Panc1 (cell line): ENCODE measurements around the gene UQCC3. TPM values are rescaled to one million over a fixed set of nuclear protein-coding genes. Genes with fewer than 3 reads are reported as not detected.

Source experiments
- ATAC-seq: fragments of 200-7000 bp; cut with Tn5 transposase; 2 replicates; pipeline ENCODE4 v1.9.1; 2020; ENCODE audit warnings: mild to moderate bottlenecking, moderate library complexity
- BruUV-seq: library from RNA; stranded (reverse); fragments of 400-500 nt; replicated peaks from 2 replicates; lab custom pipeline; 2021; lab: Mats Ljungman, UMichigan
- CTCF ChIA-PET: fragments of 300-600 bp; sonication (Branson Sonifier 250); formaldehyde crosslinking; loops from one replicate; lab custom pipeline; 2022; ENCODE audit warnings: antibody characterized with exemption; lab: Charles Lee
- POLR2A ChIA-PET: fragments of 300-600 bp; sonication (Branson Sonifier 250); formaldehyde crosslinking; loops from one replicate; lab custom pipeline; 2022; ENCODE audit warnings: antibody characterized with exemption; lab: Charles Lee
- DNase-seq: peaks from one replicate; pipeline ENCODE4 v3.0.0-alpha.2; 2010; ENCODE audit warnings: low read depth, low spot score
- H3K27ac ChIP-seq: 2 replicates; pipeline ENCODE4 v1.5.1; 2011; ENCODE audit warnings: mild to moderate bottlenecking, low read length, inconsistent platforms
- H3K27me3 ChIP-seq: fragments of 200-500 bp; sonication (Bioruptor generic); 2 replicates; pipeline ENCODE4 v1.6.0; 2014; ENCODE audit warnings: low read length, inconsistent platforms; ENCODE audit not compliant: control insufficient read depth, insufficient read depth
- H3K36me3 ChIP-seq: fragments of 200-500 bp; sonication (Bioruptor generic); 2 replicates; pipeline ENCODE4 v1.5.1; 2014; ENCODE audit warnings: inconsistent platforms, mild to moderate bottlenecking, low read length, moderate library complexity; ENCODE audit not compliant: control insufficient read depth, insufficient read depth
- H3K4me1 ChIP-seq: 2 replicates; pipeline ENCODE4 v1.5.1; 2011; ENCODE audit warnings: inconsistent platforms, mild to moderate bottlenecking, low read length, moderate library complexity; ENCODE audit not compliant: control insufficient read depth, insufficient read depth
- H3K4me3 ChIP-seq, 2 experiments: 2 replicates each; pipeline ENCODE4 v1.5.1; 2011 to 2012; ENCODE audit warnings: low read depth in 2 of 2, low read length in 2 of 2, mild to moderate bottlenecking in 2 of 2, inconsistent platforms in 1 of 2, moderate library complexity in 1 of 2
- H3K9me3 ChIP-seq: fragments of 200-500 bp; sonication (Bioruptor generic); 2 replicates; pipeline ENCODE4 v1.5.1; 2014; ENCODE audit warnings: low read depth, mild to moderate bottlenecking, inconsistent platforms, low read length, moderate library complexity; ENCODE audit not compliant: control insufficient read depth, insufficient read depth
- POLR2AphosphoS5 ChIP-seq: IDR thresholded peaks from 2 replicates; pipeline ENCODE4 v1.6.1; 2012; ENCODE audit warnings: mild to moderate bottlenecking, low read depth, low read length, moderate library complexity
- SIN3A ChIP-seq: IDR thresholded peaks from 2 replicates; pipeline ENCODE4 v1.6.1; 2012; ENCODE audit warnings: low read depth, mild to moderate bottlenecking, low read length, moderate library complexity, borderline replicate concordance; ENCODE audit not compliant: insufficient read depth
- TCF7L2 ChIP-seq: IDR thresholded peaks from 2 replicates; pipeline ENCODE4 v1.6.1; 2011; ENCODE audit warnings: mild to moderate bottlenecking, low read depth, low read length, inconsistent platforms
- in situ Hi-C: cut with HindIII; loops from 2 replicates; pipeline ENCODE4 v1.10.0; 2016; ENCODE audit warnings: low sequenced_read_pairs, low pct_unique_long_range_greater_than_20kb
- intact Hi-C: fragments of 100-400 bp; cut with micrococcal nuclease; formaldehyde crosslinking; loops from one replicate; pipeline ENCODE4 v1.10.0; 2022; ENCODE audit not compliant: unreplicated experiment
- total RNA-seq: library from RNA; stranded (reverse); gene quantifications from one replicate; pipeline ENCODE4 v1.2.1, GENCODE V29; 2021; ENCODE audit not compliant: unreplicated experiment
- TF ChIP-seq, protein P1 (sequence below), 2 experiments: IDR thresholded peaks; 2 replicates each; pipeline ENCODE4 v1.6.1; 2011 to 2012; ENCODE audit warnings: low read depth in 2 of 2, control low read depth in 1 of 2, low read length in 1 of 2, mild to moderate bottlenecking in 1 of 2, moderate library complexity in 1 of 2; ENCODE audit not compliant: insufficient read depth in 1 of 2
- TF ChIP-seq, protein P2 (sequence below): fragments of 450-650 bp; IDR thresholded peaks from 2 replicates; pipeline ENCODE4 v1.5.1; 2017; ENCODE audit warnings: mild to moderate bottlenecking

The UQCC3 gene
- total RNA-seq, 1 experiment from 2014 or later, result 7.4 TPM

DNA sequence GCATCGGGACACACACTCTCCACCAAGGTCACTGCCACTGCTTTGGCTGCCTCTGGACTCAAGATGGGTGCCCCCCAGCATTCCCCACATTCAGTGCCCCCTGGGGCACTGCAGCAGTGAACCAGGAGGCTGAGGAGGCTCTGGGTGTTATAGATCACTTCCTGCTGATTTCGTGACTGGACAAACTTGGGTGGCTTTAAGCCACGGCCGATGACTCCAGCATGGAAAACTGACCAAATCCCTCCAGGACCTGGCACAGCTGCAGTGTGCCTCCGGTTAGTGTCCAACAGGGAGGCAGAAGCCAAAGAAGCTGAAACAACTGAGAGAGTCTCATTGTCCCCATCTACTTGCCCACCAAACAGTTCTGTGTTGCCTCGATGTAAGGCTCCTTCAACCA lies 23.9 kb upstream of the UQCC3 start:
- ChIA-PET POLR2A (interaction anchor here (0.6 kb wide), 1 partner anchor 95 kb away, joined by 3 read pairs; no protein-coding TSS in a partner anchor), CTCF (interaction anchor here (0.6 kb wide), 1 partner anchor 106 kb away, joined by 3 read pairs; the partner anchor contains the start of gene ZBTB3)
- TF ChIP-seq, protein P1, sequence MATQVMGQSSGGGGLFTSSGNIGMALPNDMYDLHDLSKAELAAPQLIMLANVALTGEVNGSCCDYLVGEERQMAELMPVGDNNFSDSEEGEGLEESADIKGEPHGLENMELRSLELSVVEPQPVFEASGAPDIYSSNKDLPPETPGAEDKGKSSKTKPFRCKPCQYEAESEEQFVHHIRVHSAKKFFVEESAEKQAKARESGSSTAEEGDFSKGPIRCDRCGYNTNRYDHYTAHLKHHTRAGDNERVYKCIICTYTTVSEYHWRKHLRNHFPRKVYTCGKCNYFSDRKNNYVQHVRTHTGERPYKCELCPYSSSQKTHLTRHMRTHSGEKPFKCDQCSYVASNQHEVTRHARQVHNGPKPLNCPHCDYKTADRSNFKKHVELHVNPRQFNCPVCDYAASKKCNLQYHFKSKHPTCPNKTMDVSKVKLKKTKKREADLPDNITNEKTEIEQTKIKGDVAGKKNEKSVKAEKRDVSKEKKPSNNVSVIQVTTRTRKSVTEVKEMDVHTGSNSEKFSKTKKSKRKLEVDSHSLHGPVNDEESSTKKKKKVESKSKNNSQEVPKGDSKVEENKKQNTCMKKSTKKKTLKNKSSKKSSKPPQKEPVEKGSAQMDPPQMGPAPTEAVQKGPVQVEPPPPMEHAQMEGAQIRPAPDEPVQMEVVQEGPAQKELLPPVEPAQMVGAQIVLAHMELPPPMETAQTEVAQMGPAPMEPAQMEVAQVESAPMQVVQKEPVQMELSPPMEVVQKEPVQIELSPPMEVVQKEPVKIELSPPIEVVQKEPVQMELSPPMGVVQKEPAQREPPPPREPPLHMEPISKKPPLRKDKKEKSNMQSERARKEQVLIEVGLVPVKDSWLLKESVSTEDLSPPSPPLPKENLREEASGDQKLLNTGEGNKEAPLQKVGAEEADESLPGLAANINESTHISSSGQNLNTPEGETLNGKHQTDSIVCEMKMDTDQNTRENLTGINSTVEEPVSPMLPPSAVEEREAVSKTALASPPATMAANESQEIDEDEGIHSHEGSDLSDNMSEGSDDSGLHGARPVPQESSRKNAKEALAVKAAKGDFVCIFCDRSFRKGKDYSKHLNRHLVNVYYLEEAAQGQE (IDR thresholded peaks at IDR 0.05; ENCODE audit: insufficient read depth in 1 of 2, low read depth in 2 of 2, low read length in 1 of 2), result no peak
- TF ChIP-seq, protein P2, sequence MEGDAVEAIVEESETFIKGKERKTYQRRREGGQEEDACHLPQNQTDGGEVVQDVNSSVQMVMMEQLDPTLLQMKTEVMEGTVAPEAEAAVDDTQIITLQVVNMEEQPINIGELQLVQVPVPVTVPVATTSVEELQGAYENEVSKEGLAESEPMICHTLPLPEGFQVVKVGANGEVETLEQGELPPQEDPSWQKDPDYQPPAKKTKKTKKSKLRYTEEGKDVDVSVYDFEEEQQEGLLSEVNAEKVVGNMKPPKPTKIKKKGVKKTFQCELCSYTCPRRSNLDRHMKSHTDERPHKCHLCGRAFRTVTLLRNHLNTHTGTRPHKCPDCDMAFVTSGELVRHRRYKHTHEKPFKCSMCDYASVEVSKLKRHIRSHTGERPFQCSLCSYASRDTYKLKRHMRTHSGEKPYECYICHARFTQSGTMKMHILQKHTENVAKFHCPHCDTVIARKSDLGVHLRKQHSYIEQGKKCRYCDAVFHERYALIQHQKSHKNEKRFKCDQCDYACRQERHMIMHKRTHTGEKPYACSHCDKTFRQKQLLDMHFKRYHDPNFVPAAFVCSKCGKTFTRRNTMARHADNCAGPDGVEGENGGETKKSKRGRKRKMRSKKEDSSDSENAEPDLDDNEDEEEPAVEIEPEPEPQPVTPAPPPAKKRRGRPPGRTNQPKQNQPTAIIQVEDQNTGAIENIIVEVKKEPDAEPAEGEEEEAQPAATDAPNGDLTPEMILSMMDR, result no peak
- no peak for TF ChIP-seq TCF7L2
- no peak for TF ChIP-seq SIN3A
- TF ChIP-seq POLR2AphosphoS5, result no peak
- 0 out of 2 replicates have a peak, but pooled peaks cover 2% of the 10 kb centered on the region for H3K36me3 ChIP-seq
- no peaks in the 10 kb centered on the region for H3K9me3 ChIP-seq
- no peaks in the 10 kb centered on the region for H3K27me3 ChIP-seq
- H3K4me3 ChIP-seq, result no peak overlapping the region
- no peak for ATAC-seq
- DNase-seq, result no peak
- in situ Hi-C loops, result no loop called here
- no TSS peak for BruUV-seq
- no peak overlapping the region; the same call in 1 of the 2 replicates for H3K27ac ChIP-seq
- H3K4me1 ChIP-seq, result peaks cover 21% of the 10 kb centered on the region
- intact Hi-C loops, result no loop called here

DNA sequence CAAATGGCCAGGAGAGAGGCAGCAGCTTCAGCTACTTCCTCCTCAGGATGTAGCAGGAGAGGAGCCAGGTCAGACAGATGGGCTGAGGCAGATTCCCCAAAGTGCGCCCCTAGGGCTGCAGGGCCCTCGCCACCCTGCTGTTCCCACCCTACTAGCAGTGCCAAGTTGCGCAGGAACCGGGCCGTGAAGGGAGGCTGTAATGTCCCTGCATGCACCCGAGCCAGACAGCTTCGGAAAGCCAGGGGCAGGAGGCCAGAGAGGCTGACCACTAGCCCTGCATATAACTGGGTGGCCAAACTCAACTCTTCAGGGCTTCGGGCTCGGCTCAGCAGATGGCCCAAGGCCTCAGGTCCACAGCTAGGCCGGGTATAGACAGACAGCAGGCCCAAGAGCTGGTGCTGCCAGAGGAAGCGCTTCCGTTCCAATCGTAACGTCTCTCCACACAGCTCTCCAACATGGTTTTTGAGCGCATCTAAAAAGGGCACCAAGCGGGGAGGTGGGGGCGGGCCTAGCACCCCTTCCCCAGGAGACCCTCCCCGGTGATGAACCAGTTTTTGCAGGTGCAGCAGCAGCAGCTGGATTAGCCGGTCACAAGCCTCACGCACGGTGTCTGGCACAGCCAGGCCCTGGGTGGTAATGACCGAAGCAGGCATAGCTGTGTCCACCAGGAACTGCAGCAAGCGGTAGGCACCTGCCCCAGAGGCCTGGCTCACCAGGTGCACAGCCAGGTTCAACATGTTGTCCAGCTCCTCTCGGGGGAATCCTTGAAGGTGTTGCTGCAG lies 23.1 kb upstream of the UQCC3 start:
- no peak for DNase-seq
- H3K4me3 ChIP-seq, result no peak overlapping the region
- 0 out of 2 replicates have a peak, but pooled peaks cover 5% of the 10 kb centered on the region for H3K36me3 ChIP-seq
- no peak for ATAC-seq
- in situ Hi-C loops (no loop called here), intact Hi-C loops (no loop called here)
- H3K27ac ChIP-seq, result no peak overlapping the region; the same call in 1 of the 2 replicates
- no peak for TF ChIP-seq POLR2AphosphoS5
- TF ChIP-seq SIN3A, result no peak
- TF ChIP-seq, protein P1 (IDR thresholded peaks at IDR 0.05; ENCODE audit: insufficient read depth in 1 of 2, low read depth in 2 of 2, low read length in 1 of 2), result no peak
- TF ChIP-seq TCF7L2, result no peak
- TF ChIP-seq, protein P2, result no peak
- H3K9me3 ChIP-seq, result no peaks in the 10 kb centered on the region
- BruUV-seq, result no TSS peak
- peaks cover 18% of the 10 kb centered on the region for H3K4me1 ChIP-seq
- no peaks in the 10 kb centered on the region for H3K27me3 ChIP-seq
- ChIA-PET CTCF (interaction anchor here (0.6 kb wide), 1 partner anchor 105 kb away, joined by 3 read pairs; the partner anchor contains the start of gene ZBTB3), POLR2A (interaction anchor here (0.6 to 0.8 kb wide), 3 partner anchors 16 to 95 kb away, joined by 3 to 20 read pairs (median 4); partner anchors contain the start of genes C11orf98 and CSKMT)
